H1 (cell line): ENCODE measurements around the gene NSUN7. TPM values are rescaled to one million over a fixed set of nuclear protein-coding genes. Genes with fewer than 3 reads are reported as not detected.

Source experiments
- CTCF ChIA-PET: fragments of 300-600 bp; sonication (Branson Sonifier 250); formaldehyde crosslinking; loops from one replicate; lab custom pipeline; 2021; ENCODE audit not compliant: partially characterized antibody; lab: Charles Lee
- POLR2A ChIA-PET: fragments of 300-600 bp; sonication (Branson Sonifier 250); formaldehyde crosslinking; loops from one replicate; lab custom pipeline; 2021; ENCODE audit warnings: inconsistent platforms; ENCODE audit not compliant: partially characterized antibody; lab: Charles Lee
- DNase-seq, 2 experiments: peaks; one replicate each; pipeline versions ENCODE4 v3.0.0 to v3.0.0-alpha.2; 2010 to 2022; ENCODE audit warnings: low spot score in 2 of 2, low read depth in 1 of 2, mixed read lengths in 1 of 2
- FAIRE-seq: peaks from 2 replicates; lab custom pipeline; 2011; peaks lifted over from hg19 to GRCh38; lab: Jason Lieb, UNC
- H2AFZ ChIP-seq: 2 replicates; pipeline ENCODE4 v1.8.1; 2012; ENCODE audit warnings: low read length, inconsistent platforms
- H2AK5ac ChIP-seq: 2 replicates; pipeline ENCODE4 v1.6.1; 2013; ENCODE audit warnings: low read depth, low read length
- H2BK120ac ChIP-seq: replicated peaks from 2 replicates; pipeline ENCODE3; 2013; ENCODE audit warnings: low read depth, low read length, inconsistent platforms
- H2BK12ac ChIP-seq: 2 replicates; pipeline ENCODE4 v1.6.1; 2013; ENCODE audit warnings: low read depth, low read length
- H2BK15ac ChIP-seq: 2 replicates; pipeline ENCODE4 v1.6.1; 2013; ENCODE audit warnings: low read length
- H2BK20ac ChIP-seq: 2 replicates; pipeline ENCODE4 v1.6.1; 2013; ENCODE audit warnings: low read length
- H2BK5ac ChIP-seq: 2 replicates; pipeline ENCODE4 v1.6.1; 2013; ENCODE audit warnings: low read depth, low read length
- H3K14ac ChIP-seq: 2 replicates; pipeline ENCODE4 v1.6.1; 2013; ENCODE audit warnings: inconsistent platforms; ENCODE audit not compliant: insufficient read length
- H3K18ac ChIP-seq: 2 replicates; pipeline ENCODE4 v1.6.1; 2013; ENCODE audit warnings: low read length; ENCODE audit errors: extremely low read depth
- H3K23ac ChIP-seq: 2 replicates; pipeline ENCODE4 v1.6.1; 2013; ENCODE audit warnings: inconsistent platforms; ENCODE audit not compliant: insufficient read length
- H3K23me2 ChIP-seq: 2 replicates; pipeline ENCODE4 v1.6.1; 2013; ENCODE audit warnings: low read depth, low read length
- H3K27ac ChIP-seq: 2 replicates; pipeline ENCODE4 v1.6.1; 2011; ENCODE audit warnings: low read depth, low read length, inconsistent platforms
- H3K27me3 ChIP-seq, 4 experiments: replicated peaks in 1 of 4; 1 replicate in 1 of 4; 2 replicates in 3 of 4; pipeline versions ENCODE4 v1.6.1 to v1.8.1; 2011 to 2013; ENCODE audit warnings: low read length in 3 of 4, mild to moderate bottlenecking in 3 of 4, inconsistent platforms in 2 of 4, mixed read lengths in 2 of 4, moderate library complexity in 1 of 4; ENCODE audit not compliant: control insufficient read depth in 3 of 4, insufficient read depth in 3 of 4; ENCODE audit errors: extremely low read depth in 1 of 4
- H3K36me3 ChIP-seq, 4 experiments: 2 replicates each; pipeline versions ENCODE4 v1.6.1 to v1.8.1; 2011 to 2013; ENCODE audit warnings: mild to moderate bottlenecking in 4 of 4, low read length in 3 of 4, moderate library complexity in 2 of 4, control low read depth in 1 of 4, inconsistent platforms in 1 of 4; ENCODE audit not compliant: insufficient read depth in 4 of 4, control insufficient read depth in 2 of 4
- H3K4ac ChIP-seq: replicated peaks from 2 replicates; pipeline ENCODE3; 2013; ENCODE audit warnings: low read length, low read depth, mixed read lengths, inconsistent platforms; ENCODE audit not compliant: insufficient read length
- H3K4me1 ChIP-seq, 4 experiments: replicated peaks in 1 of 4; 1 replicate in 1 of 4; 2 replicates in 3 of 4; pipeline versions ENCODE4 v1.6.1 to v1.8.1; 2011 to 2013; ENCODE audit warnings: low read length in 3 of 4, inconsistent platforms in 2 of 4, mixed read lengths in 1 of 4; ENCODE audit not compliant: insufficient read depth in 4 of 4, control insufficient read depth in 3 of 4
- H3K4me2 ChIP-seq, 2 experiments: 2 replicates each; pipeline versions ENCODE4 v1.6.1 to v1.8.1; 2011 to 2013; ENCODE audit warnings: low read depth in 2 of 2, low read length in 2 of 2, control low read depth in 1 of 2, inconsistent platforms in 1 of 2, mild to moderate bottlenecking in 1 of 2; ENCODE audit not compliant: insufficient read depth in 1 of 2
- H3K4me3 ChIP-seq, 4 experiments: fragments of 200-600, 300-600 bp in 1 of 4; sonication (generic), shearing (Covaris generic), sonication (Bioruptor Twin) in 1 of 4; 2 replicates each; pipeline versions ENCODE4 v1.5.1 to v1.8.1; 2011 to 2016; ENCODE audit warnings: low read length in 4 of 4, low read depth in 3 of 4, control low read depth in 2 of 4, inconsistent platforms in 2 of 4, mild to moderate bottlenecking in 2 of 4, mixed read lengths in 1 of 4, moderate library complexity in 1 of 4; ENCODE audit not compliant: insufficient read depth in 2 of 4; ENCODE audit errors: extremely low read depth in 1 of 4
- H3K56ac ChIP-seq: replicated peaks from 2 replicates; pipeline ENCODE3; 2013; ENCODE audit warnings: low read depth, mild to moderate bottlenecking, mixed read lengths, low read length, inconsistent platforms; ENCODE audit not compliant: insufficient read length
- H3K79me1 ChIP-seq: 2 replicates; pipeline ENCODE4 v1.6.1; 2013; ENCODE audit warnings: low read depth, low read length, control low read depth
- H3K79me2 ChIP-seq, 2 experiments: 2 replicates each; pipeline versions ENCODE4 v1.6.1 to v1.8.1; 2012 to 2013; ENCODE audit warnings: low read length in 2 of 2, mild to moderate bottlenecking in 2 of 2, inconsistent platforms in 1 of 2; ENCODE audit not compliant: insufficient read depth in 2 of 2, control insufficient read depth in 1 of 2
- H3K9ac ChIP-seq, 4 experiments: replicated peaks in 1 of 4; 1 replicate in 1 of 4; 2 replicates in 3 of 4; pipeline versions ENCODE4 v1.6.1 to v1.8.1; 2011 to 2013; ENCODE audit warnings: low read depth in 3 of 4, low read length in 3 of 4, control low read depth in 2 of 4, mild to moderate bottlenecking in 2 of 4, moderate library complexity in 2 of 4, inconsistent platforms in 1 of 4; ENCODE audit errors: extremely low read depth in 1 of 4
- H3K9me3 ChIP-seq, 2 experiments: 2 replicates each; pipeline versions ENCODE4 v1.6.1 to v1.8.1; 2012 to 2013; ENCODE audit warnings: mild to moderate bottlenecking in 2 of 2, moderate library complexity in 2 of 2, control low read depth in 1 of 2, inconsistent platforms in 1 of 2, low read depth in 1 of 2, low read length in 1 of 2, mixed read lengths in 1 of 2; ENCODE audit not compliant: insufficient read depth in 2 of 2
- H4K20me1 ChIP-seq, 2 experiments: replicated peaks in 1 of 2; 2 replicates each; pipeline versions ENCODE3 to v1.8.1; 2011 to 2013; ENCODE audit warnings: inconsistent platforms in 2 of 2, low read length in 2 of 2, mild to moderate bottlenecking in 1 of 2; ENCODE audit not compliant: insufficient read depth in 2 of 2, control insufficient read depth in 1 of 2
- H4K5ac ChIP-seq: 2 replicates; pipeline ENCODE4 v1.6.1; 2013; ENCODE audit warnings: low read length, low read depth, mixed read lengths, inconsistent platforms; ENCODE audit not compliant: insufficient read length
- H4K8ac ChIP-seq: 2 replicates; pipeline ENCODE4 v1.8.0; 2013; ENCODE audit warnings: mild to moderate bottlenecking, moderate library complexity, low read length, inconsistent platforms; ENCODE audit not compliant: insufficient read depth; ENCODE audit errors: extremely low read depth
- H4K91ac ChIP-seq: replicated peaks from 2 replicates; pipeline ENCODE3; 2013; ENCODE audit warnings: low read length, mixed read lengths, inconsistent platforms; ENCODE audit not compliant: insufficient read length
- BACH1 ChIP-seq: IDR thresholded peaks from 2 replicates; pipeline ENCODE4 v1.6.1; 2012; ENCODE audit warnings: low read length, improper control_type of control experiment
- CHD1 ChIP-seq: IDR thresholded peaks from 2 replicates; pipeline ENCODE4 v1.6.1; 2012; ENCODE audit warnings: low read depth, low read length, improper control_type of control experiment
- CTBP2 ChIP-seq: IDR thresholded peaks from 2 replicates; pipeline ENCODE4 v1.7.0; 2011; ENCODE audit warnings: borderline replicate concordance, mild to moderate bottlenecking, moderate library complexity, mixed read lengths, low read length; ENCODE audit not compliant: insufficient read depth, insufficient read length
- EGR1 ChIP-seq: IDR thresholded peaks from 2 replicates; pipeline ENCODE4 v1.6.1; 2011; ENCODE audit warnings: low read depth, low read length, borderline replicate concordance
- FOSL1 ChIP-seq: IDR thresholded peaks from 2 replicates; pipeline ENCODE4 v1.6.1; 2011; ENCODE audit warnings: mild to moderate bottlenecking, low read depth, low read length, moderate library complexity; ENCODE audit not compliant: insufficient read depth
- JUN ChIP-seq: IDR thresholded peaks from 2 replicates; pipeline ENCODE4 v1.6.1; 2011; ENCODE audit warnings: low read depth, mild to moderate bottlenecking, improper control_type of control experiment, low read length
- POLR2A ChIP-seq, 2 experiments: IDR thresholded peaks; 1 replicate in 1 of 2; 2 replicates in 1 of 2; pipeline ENCODE4 v1.6.1; 2011; ENCODE audit warnings: low read depth in 2 of 2, low read length in 2 of 2, mild to moderate bottlenecking in 2 of 2; ENCODE audit errors: control extremely low read depth in 1 of 2
- SIX5 ChIP-seq: IDR thresholded peaks from 2 replicates; pipeline ENCODE4 v1.6.1; 2011; ENCODE audit warnings: mild to moderate bottlenecking, low read depth, low read length
- SRF ChIP-seq: IDR thresholded peaks from 2 replicates; pipeline ENCODE4 v1.6.1; 2011; ENCODE audit warnings: mild to moderate bottlenecking, low read depth, low read length, moderate library complexity
- ZNF274 ChIP-seq: IDR thresholded peaks from 2 replicates; pipeline ENCODE4 v1.7.0; 2012; ENCODE audit warnings: low read length, borderline replicate concordance; ENCODE audit errors: extremely low read depth
- WGBS, 2 experiments: shearing (Covaris generic) in 1 of 2; methylation state at CpG; one replicate each; pipeline versions ENCODE4 v1.1.6 to v1.1.7; 2013 to 2015; ENCODE audit warnings: low lambda C conversion rate in 2 of 2, mixed read lengths in 2 of 2, inconsistent platforms in 1 of 2, low coverage in 1 of 2, missing lambda C conversion rate in 1 of 2; ENCODE audit not compliant: insufficient replicate concordance in 2 of 2, insufficient coverage in 1 of 2, insufficient read length in 1 of 2; ENCODE audit errors: extremely low coverage in 1 of 2, missing lambda C conversion rate in 1 of 2; 5-methylcytosine and 5-hydroxymethylcytosine counted together
- polyA plus RNA-seq, 7 experiments: library from polyadenylated mRNA; depleted of rRNA in 3 of 7; stranded (reverse) in 5 of 7; unstranded in 2 of 7; fragments of >200 nt in 5 of 7; fragments of 200-250 nt in 2 of 7; gene quantifications; 1 replicate in 5 of 7; 2 replicates in 1 of 7; 4 replicates in 1 of 7; pipeline versions ENCODE4 v1.2.1 to v1.2.3, GENCODE V29; 2011 to 2013; ENCODE audit warnings: missing spikeins in 2 of 7, mixed read lengths in 2 of 7
- total RNA-seq: library from RNA; stranded (reverse); fragmentation: NEBNext Ultra II Directional; extraction: Animal tissue kit (Norgen Biotek cat#: 25700); gene quantifications from 2 replicates; pipeline ENCODE4 v1.2.1, GENCODE V29; 2021
- TF ChIP-seq, protein P1 (sequence below): IDR thresholded peaks from 2 replicates; pipeline ENCODE4 v1.6.1; 2012; ENCODE audit warnings: low read length, inconsistent platforms
- TF ChIP-seq, protein P2 (sequence below): IDR thresholded peaks from 2 replicates; pipeline ENCODE4 v1.6.1; 2011; ENCODE audit warnings: low read depth, mild to moderate bottlenecking, low read length; ENCODE audit not compliant: insufficient read depth

The NSUN7 gene
- total and polyA plus RNA-seq, 2 of the 8 experiments (the other 6 are each of a cell fraction or from before 2014, with no cell fraction given): 8.8 to 24.4 TPM

DNA sequence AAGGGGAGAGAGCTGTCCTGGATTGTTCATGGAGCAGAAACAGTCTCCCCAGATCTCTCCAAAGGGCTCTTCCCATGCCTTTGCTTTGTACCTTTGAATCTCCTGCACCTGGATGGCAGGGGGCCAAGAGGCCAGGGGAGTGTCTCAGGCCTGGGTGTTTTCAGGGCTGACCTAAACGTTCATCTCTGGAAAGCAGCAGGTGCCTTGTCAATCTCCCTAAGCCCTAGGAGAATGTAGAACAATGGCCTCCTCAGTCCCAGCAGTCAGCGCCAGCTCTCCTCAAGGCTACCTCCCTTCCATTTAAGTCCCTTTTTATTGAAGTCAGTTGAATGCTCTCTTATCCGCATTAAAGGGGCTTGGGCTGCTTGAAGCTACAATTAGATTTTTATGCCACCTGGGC lies 31.2 kb upstream of the NSUN7 start:
- 22% methylated on average over 3 of the region's 3 CpGs; no CpG with 5 or more reads in 1 of the 2 experiments for WGBS, 2 experiments
- no peak overlapping the region for H3K4ac ChIP-seq
- no peak overlapping the region for H2AK5ac ChIP-seq
- H4K8ac ChIP-seq: no peak overlapping the region
- H3K4me1 ChIP-seq: peaks cover 0 to 19% (median 7%) of the 10 kb centered on the region in 4 experiments; a peak in 4 of 7 replicates
- FAIRE-seq (peak; percentile 32), DNase-seq (no peak)
- no peak overlapping the region for H2BK12ac ChIP-seq
- H2BK20ac ChIP-seq: no peak overlapping the region
- H4K20me1 ChIP-seq: no peaks in the 10 kb centered on the region
- H3K9me3 ChIP-seq: no peaks in the 10 kb centered on the region
- H3K4me2 ChIP-seq: peak overlapping the region; percentile 39 to 55; a peak in 2 of 4 replicates
- H3K4me3 ChIP-seq: peak overlapping the region in 1 of 4 experiments; percentile 5; a peak in 1 of 8 replicates
- no peak overlapping the region for H3K14ac ChIP-seq
- no peaks in the 10 kb centered on the region for H3K79me1 ChIP-seq
- H2BK15ac ChIP-seq: no peak overlapping the region
- no peak overlapping the region for H3K27ac ChIP-seq
- POLR2A ChIA-PET: no interaction called here
- H3K18ac ChIP-seq: no peak overlapping the region
- H3K27me3 ChIP-seq: no peaks in the 10 kb centered on the region
- TF ChIP-seq CHD1 (no peak), CTBP2 (no peak), POLR2A (IDR thresholded peaks at IDR 0.05; ENCODE audit: control extremely low read depth in 1 of 2, low read depth in 2 of 2, low read length in 2 of 2) (no peak), JUN (no peak), ZNF274 (no peak), SIX5 (no peak), SRF (no peak), BACH1 (no peak), FOSL1 (no peak), EGR1 (no peak)
- TF ChIP-seq, protein P1, sequence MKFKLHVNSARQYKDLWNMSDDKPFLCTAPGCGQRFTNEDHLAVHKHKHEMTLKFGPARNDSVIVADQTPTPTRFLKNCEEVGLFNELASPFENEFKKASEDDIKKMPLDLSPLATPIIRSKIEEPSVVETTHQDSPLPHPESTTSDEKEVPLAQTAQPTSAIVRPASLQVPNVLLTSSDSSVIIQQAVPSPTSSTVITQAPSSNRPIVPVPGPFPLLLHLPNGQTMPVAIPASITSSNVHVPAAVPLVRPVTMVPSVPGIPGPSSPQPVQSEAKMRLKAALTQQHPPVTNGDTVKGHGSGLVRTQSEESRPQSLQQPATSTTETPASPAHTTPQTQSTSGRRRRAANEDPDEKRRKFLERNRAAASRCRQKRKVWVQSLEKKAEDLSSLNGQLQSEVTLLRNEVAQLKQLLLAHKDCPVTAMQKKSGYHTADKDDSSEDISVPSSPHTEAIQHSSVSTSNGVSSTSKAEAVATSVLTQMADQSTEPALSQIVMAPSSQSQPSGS: no peak
- TF ChIP-seq, protein P2, sequence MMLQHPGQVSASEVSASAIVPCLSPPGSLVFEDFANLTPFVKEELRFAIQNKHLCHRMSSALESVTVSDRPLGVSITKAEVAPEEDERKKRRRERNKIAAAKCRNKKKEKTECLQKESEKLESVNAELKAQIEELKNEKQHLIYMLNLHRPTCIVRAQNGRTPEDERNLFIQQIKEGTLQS: no peak
- no peak overlapping the region for H4K91ac ChIP-seq
- H2AFZ ChIP-seq: peak overlapping the region; percentile 65; the same call in 1 of the 2 replicates
- H3K79me2 ChIP-seq: no peaks in the 10 kb centered on the region
- no peaks in the 10 kb centered on the region for H3K23me2 ChIP-seq
- no peak overlapping the region for H2BK120ac ChIP-seq
- no peak overlapping the region for H2BK5ac ChIP-seq
- no peak overlapping the region for H3K9ac ChIP-seq
- H3K56ac ChIP-seq: no peak overlapping the region
- no peak overlapping the region for H4K5ac ChIP-seq
- CTCF ChIA-PET: interaction anchor here (0.6 to 1.9 kb wide), 21 partner anchors 10 to 1813 kb away, joined by 3 to 8 read pairs (median 3); no protein-coding TSS in a partner anchor
- no peak overlapping the region for H3K23ac ChIP-seq
- no peaks in the 10 kb centered on the region for H3K36me3 ChIP-seq
